DND-41 (cell line): ENCODE measurements around the gene PTPN7.

Experiments used
- EZH2 ChIP-seq: IDR thresholded peaks from 3 replicates; pipeline ENCODE4 v1.6.1; 2012; ENCODE audit warnings: borderline replicate concordance, low read depth, mild to moderate bottlenecking, moderate library complexity, low read length, inconsistent platforms; ENCODE audit not compliant: severe bottlenecking
- TF ChIP-seq, protein P1 (sequence below): IDR thresholded peaks from 2 replicates; pipeline ENCODE4 v1.5.1; 2012; ENCODE audit warnings: borderline replicate concordance, low read length, moderate library complexity, mild to moderate bottlenecking; ENCODE audit not compliant: poor library complexity, severe bottlenecking; ENCODE audit errors: extremely low read depth

DNA sequence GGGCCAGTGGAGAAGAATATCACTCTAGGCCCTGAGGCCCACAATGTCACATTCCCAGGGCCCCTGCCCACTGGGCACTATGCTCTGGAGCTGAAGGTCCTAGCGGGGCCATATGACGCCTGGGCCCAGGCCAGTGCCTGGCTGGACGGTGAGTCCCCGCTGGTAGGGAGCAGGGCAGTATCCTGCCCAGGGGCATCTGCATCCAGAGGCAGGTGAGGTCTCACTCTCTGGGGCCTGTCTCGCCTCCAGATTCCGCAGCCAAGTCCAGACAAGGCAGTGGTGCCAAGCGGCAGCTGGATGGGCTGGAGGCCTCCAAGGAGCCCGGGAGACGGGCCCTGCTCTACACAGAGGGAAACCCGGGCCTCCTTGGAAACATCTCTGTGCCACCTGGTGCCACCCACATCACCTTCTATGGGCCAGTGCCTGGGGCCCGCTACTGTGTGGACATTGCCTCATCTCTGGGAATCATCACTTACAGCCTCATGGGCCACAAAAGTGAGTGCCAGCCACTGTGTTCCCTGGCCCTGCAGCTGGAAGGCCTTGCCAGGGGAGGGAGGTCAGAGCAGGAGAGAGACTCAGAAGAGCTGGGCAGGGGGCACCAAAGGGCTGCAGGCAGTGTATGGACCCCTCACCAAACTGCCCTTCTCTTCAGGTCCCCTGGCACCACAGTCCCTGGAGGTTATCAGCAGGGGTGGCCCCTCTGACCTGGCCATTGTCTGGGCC lies 11.1 kb upstream of the PTPN7 start:
- TF ChIP-seq, protein P1, sequence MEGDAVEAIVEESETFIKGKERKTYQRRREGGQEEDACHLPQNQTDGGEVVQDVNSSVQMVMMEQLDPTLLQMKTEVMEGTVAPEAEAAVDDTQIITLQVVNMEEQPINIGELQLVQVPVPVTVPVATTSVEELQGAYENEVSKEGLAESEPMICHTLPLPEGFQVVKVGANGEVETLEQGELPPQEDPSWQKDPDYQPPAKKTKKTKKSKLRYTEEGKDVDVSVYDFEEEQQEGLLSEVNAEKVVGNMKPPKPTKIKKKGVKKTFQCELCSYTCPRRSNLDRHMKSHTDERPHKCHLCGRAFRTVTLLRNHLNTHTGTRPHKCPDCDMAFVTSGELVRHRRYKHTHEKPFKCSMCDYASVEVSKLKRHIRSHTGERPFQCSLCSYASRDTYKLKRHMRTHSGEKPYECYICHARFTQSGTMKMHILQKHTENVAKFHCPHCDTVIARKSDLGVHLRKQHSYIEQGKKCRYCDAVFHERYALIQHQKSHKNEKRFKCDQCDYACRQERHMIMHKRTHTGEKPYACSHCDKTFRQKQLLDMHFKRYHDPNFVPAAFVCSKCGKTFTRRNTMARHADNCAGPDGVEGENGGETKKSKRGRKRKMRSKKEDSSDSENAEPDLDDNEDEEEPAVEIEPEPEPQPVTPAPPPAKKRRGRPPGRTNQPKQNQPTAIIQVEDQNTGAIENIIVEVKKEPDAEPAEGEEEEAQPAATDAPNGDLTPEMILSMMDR = no peak
- TF ChIP-seq EZH2 = no peak
